DOHH2 (cell line): Measurements from ENCODE around the gene DUSP8.

Experiments
- H3F3A ChIP-seq: fragments of 200-600 bp; sonication (generic), shearing (Covaris generic); 2 replicates; pipeline ENCODE4 v1.6.0; 2016; ENCODE audit warnings: antibody characterized with exemption, mild to moderate bottlenecking; ENCODE audit not compliant: control insufficient read depth, insufficient read depth
- H3K27ac ChIP-seq: fragments of 200-600 bp; sonication (generic); 2 replicates; pipeline ENCODE4 v1.5.1; 2014; ENCODE audit warnings: low read depth, mild to moderate bottlenecking, low read length, moderate library complexity
- H3K27me3 ChIP-seq: fragments of 200-600 bp; sonication (generic); 2 replicates; pipeline ENCODE4 v1.6.1; 2014; ENCODE audit warnings: mild to moderate bottlenecking, low read length, mixed read lengths; ENCODE audit not compliant: control insufficient read depth
- H3K36me3 ChIP-seq: fragments of 200-600 bp; sonication (generic); 2 replicates; pipeline ENCODE4 v1.6.1; 2014; ENCODE audit warnings: mild to moderate bottlenecking, low read length, moderate library complexity, mixed read lengths; ENCODE audit not compliant: control insufficient read depth
- H3K4me1 ChIP-seq: fragments of 200-600 bp; sonication (generic); 2 replicates; pipeline ENCODE4 v1.6.1; 2014; ENCODE audit warnings: mild to moderate bottlenecking, low read length, mixed read lengths; ENCODE audit not compliant: control insufficient read depth
- H3K4me2 ChIP-seq: fragments of 200-600 bp; sonication (generic); 2 replicates; pipeline ENCODE4 v1.6.0; 2014; ENCODE audit warnings: mild to moderate bottlenecking, low read length, moderate library complexity
- H3K4me3 ChIP-seq: fragments of 200-600 bp; sonication (generic); 2 replicates; pipeline ENCODE4 v1.5.1; 2014; ENCODE audit warnings: mild to moderate bottlenecking, low read length, mixed read lengths
- H3K79me2 ChIP-seq: fragments of 200-600 bp; sonication (generic); 2 replicates; pipeline ENCODE4 v1.6.1; 2014; ENCODE audit warnings: mild to moderate bottlenecking, low read length, mixed read lengths; ENCODE audit not compliant: control insufficient read depth
- H3K9me2 ChIP-seq: fragments of 200-600 bp; sonication (generic); replicated peaks from 2 replicates; pipeline ENCODE4 v1.6.1; 2014; ENCODE audit warnings: mild to moderate bottlenecking, low read length, mixed read lengths; ENCODE audit not compliant: control insufficient read depth
- H3K9me3 ChIP-seq: fragments of 200-600 bp; sonication (generic); 2 replicates; pipeline ENCODE4 v1.6.1; 2014; ENCODE audit warnings: antibody characterized with exemption, low read length, mixed read lengths; ENCODE audit not compliant: control insufficient read depth, insufficient read depth
- H4K20me1 ChIP-seq: fragments of 200-600 bp; sonication (generic); 2 replicates; pipeline ENCODE4 v1.6.0; 2014; ENCODE audit warnings: low read depth, mild to moderate bottlenecking, antibody characterized with exemption, low read length, moderate library complexity; ENCODE audit not compliant: control insufficient read depth, insufficient read depth
- CTCF ChIP-seq: fragments of 200-600 bp; sonication (generic); IDR thresholded peaks from one replicate; pipeline ENCODE4 v1.5.1; 2014; ENCODE audit warnings: antibody characterized with exemption, mild to moderate bottlenecking, low read depth, low read length; ENCODE audit not compliant: poor library complexity, severe bottlenecking
- EZH2phosphoT487 ChIP-seq: fragments of 200-600 bp; sonication (generic); IDR thresholded peaks from 2 replicates; pipeline ENCODE4 v1.6.1; 2017; ENCODE audit warnings: borderline replicate concordance, mild to moderate bottlenecking, antibody characterized with exemption, low read length, moderate library complexity, mixed read lengths

The DUSP8 gene

GRCh38 chr11:1569251-1569780 is 2.8 kb downstream of the DUSP8 start:
- H3K9me3 ChIP-seq: no peaks in the 10 kb centered on the region

DNA sequence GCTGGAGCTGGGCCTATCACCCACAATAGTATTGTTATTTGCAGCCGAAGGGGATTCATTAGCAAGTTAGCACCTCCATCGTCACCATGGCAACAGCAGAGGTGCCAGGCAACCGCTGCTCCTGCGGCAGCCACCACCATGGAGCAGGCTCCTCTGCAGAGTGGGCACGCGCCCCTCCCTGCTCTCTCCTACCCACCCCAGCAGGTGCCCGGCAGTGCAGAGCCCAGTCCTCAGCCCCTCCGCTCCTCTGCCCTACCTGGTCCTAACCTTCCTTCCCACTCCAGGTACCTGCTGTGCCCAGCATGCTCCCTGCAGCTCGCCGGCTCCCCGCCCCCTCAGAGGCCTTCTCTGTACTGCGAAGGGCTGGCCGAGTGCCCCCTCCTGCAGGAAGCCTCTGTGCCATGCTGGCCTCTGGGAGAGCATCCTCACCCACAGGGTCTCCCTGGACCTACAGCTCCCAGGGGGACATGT is 3.6 kb downstream of the DUSP8 start:
- Histone ChIP-seq H3K4me3 (no peak overlapping the region), H4K20me1 (no peaks in the 10 kb centered on the region), H3K27me3 (peaks cover 30% of the 10 kb centered on the region), H3K9me3 (no peaks in the 10 kb centered on the region), H3K4me2 (no peak overlapping the region), H3K9me2 (no peaks in the 10 kb centered on the region), H3K4me1 (peaks cover 17% of the 10 kb centered on the region), H3K27ac (no peak overlapping the region), H3F3A (no peaks in the 10 kb centered on the region), H3K79me2 (no peaks in the 10 kb centered on the region), H3K36me3 (no peaks in the 10 kb centered on the region)
- TF ChIP-seq CTCF: no peak
- no peak for TF ChIP-seq EZH2phosphoT487

More at GRCh38 chr11:1569251-1569780, 2.8 kb downstream of the DUSP8 start:
- H3K9me2 ChIP-seq: no peaks in the 10 kb centered on the region
- H3K27ac ChIP-seq: no peak overlapping the region
- no peak overlapping the region for H3K4me2 ChIP-seq
- H3F3A ChIP-seq: no peaks in the 10 kb centered on the region
- H4K20me1 ChIP-seq: no peaks in the 10 kb centered on the region
- peaks cover 25% of the 10 kb centered on the region for H3K4me1 ChIP-seq
- no peak for TF ChIP-seq CTCF
- no peak for TF ChIP-seq EZH2phosphoT487
- peaks cover 39% of the 10 kb centered on the region for H3K27me3 ChIP-seq
- no peaks in the 10 kb centered on the region for H3K79me2 ChIP-seq
- no peaks in the 10 kb centered on the region for H3K36me3 ChIP-seq
- no peak overlapping the region for H3K4me3 ChIP-seq

DNA sequence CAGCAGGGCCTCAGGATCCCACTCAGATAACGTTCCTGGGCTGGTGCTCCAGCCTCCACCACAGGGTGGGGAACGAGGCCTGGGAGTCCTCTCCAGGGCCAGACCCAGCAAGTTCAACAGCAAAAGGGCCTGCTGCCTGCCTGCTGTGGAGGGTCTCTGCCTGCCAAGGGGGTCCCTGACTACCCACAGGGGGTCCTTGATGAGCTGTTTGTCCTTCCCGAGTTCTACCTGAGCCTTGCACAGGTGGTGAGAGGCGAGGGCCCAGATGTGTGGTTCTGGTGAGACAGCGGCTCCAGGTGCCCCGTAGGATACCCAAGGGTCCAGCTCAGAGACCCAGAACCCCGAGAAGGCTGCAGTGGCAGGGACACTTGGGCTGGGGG is 4.4 kb downstream of the DUSP8 start:
- no peak overlapping the region for H3K27ac ChIP-seq
- H3K79me2 ChIP-seq: no peaks in the 10 kb centered on the region
- H4K20me1 ChIP-seq: no peaks in the 10 kb centered on the region
- H3F3A ChIP-seq: no peaks in the 10 kb centered on the region
- peaks cover 9% of the 10 kb centered on the region for H3K4me1 ChIP-seq
- no peaks in the 10 kb centered on the region for H3K36me3 ChIP-seq
- no peaks in the 10 kb centered on the region for H3K9me2 ChIP-seq
- no peak overlapping the region for H3K4me2 ChIP-seq
- peaks cover 23% of the 10 kb centered on the region for H3K27me3 ChIP-seq
- H3K9me3 ChIP-seq: no peaks in the 10 kb centered on the region
- H3K4me3 ChIP-seq: no peak overlapping the region
- TF ChIP-seq CTCF: no peak
